Thoracic aorta (tissue), 2 donors: ENCODE measurements around the gene E2F6. TPM values are rescaled to one million over a fixed set of nuclear protein-coding genes. Genes with fewer than 3 reads are reported as not detected.

ENCODE experiments used
- ATAC-seq: fragments of 150-250 bp; one replicate; pipeline ENCODE4 v1.8.0; 2017; ENCODE audit warnings: low read depth; ENCODE audit not compliant: insufficient number of reproducible peaks, low FRiP score
- DNase-seq: peaks from one replicate; pipeline ENCODE4 v3.0.0-alpha.2; 2020; ENCODE audit warnings: low spot score
- H3K27ac ChIP-seq, 2 donors: fragments of 200-600 bp; sonication (generic); 1 replicate in 1 of 2; 2 replicates in 1 of 2; pipeline ENCODE4 v1.5.1; 2016; ENCODE audit warnings: mild to moderate bottlenecking in 2 of 2, moderate library complexity in 2 of 2
- H3K27me3 ChIP-seq: fragments of 200-600 bp; sonication (generic); replicated peaks from 2 replicates; pipeline ENCODE4 v1.6.0; 2016; ENCODE audit warnings: mild to moderate bottlenecking; ENCODE audit not compliant: insufficient read depth
- H3K36me3 ChIP-seq: fragments of 200-600 bp; sonication (generic); one replicate; pipeline ENCODE4 v1.5.1; 2016
- H3K4me1 ChIP-seq, 2 donors: fragments of 200-600 bp; sonication (generic); 1 replicate in 1 of 2; 2 replicates in 1 of 2; pipeline versions ENCODE4 v1.5.1 to v1.6.0; 2016; ENCODE audit warnings: low read depth in 2 of 2, mild to moderate bottlenecking in 1 of 2; ENCODE audit not compliant: control insufficient read depth in 1 of 2
- H3K4me3 ChIP-seq: fragments of 200-600 bp; sonication (generic); 2 replicates; pipeline ENCODE4 v1.5.1; 2016; ENCODE audit warnings: mild to moderate bottlenecking
- H3K9me3 ChIP-seq: fragments of 200-600 bp; sonication (generic); 2 replicates; pipeline ENCODE4 v1.5.1; 2016
- total RNA-seq, 2 donors: library from RNA; depleted of rRNA; stranded (reverse); fragments of >200 nt; gene quantifications; one replicate each; pipeline versions ENCODE4 v1.1.0 to v1.2.3, GENCODE V29; 2016
- TF ChIP-seq, protein P1 (sequence below): fragments of 200-600 bp; sonication (generic); IDR thresholded peaks from one replicate; pipeline ENCODE4 v1.5.1; 2019; ENCODE audit warnings: antibody characterized with exemption

E2F6 gene
- total RNA-seq, 2 donors from 2014 or later: 4.2 to 16.6 TPM

DNA sequence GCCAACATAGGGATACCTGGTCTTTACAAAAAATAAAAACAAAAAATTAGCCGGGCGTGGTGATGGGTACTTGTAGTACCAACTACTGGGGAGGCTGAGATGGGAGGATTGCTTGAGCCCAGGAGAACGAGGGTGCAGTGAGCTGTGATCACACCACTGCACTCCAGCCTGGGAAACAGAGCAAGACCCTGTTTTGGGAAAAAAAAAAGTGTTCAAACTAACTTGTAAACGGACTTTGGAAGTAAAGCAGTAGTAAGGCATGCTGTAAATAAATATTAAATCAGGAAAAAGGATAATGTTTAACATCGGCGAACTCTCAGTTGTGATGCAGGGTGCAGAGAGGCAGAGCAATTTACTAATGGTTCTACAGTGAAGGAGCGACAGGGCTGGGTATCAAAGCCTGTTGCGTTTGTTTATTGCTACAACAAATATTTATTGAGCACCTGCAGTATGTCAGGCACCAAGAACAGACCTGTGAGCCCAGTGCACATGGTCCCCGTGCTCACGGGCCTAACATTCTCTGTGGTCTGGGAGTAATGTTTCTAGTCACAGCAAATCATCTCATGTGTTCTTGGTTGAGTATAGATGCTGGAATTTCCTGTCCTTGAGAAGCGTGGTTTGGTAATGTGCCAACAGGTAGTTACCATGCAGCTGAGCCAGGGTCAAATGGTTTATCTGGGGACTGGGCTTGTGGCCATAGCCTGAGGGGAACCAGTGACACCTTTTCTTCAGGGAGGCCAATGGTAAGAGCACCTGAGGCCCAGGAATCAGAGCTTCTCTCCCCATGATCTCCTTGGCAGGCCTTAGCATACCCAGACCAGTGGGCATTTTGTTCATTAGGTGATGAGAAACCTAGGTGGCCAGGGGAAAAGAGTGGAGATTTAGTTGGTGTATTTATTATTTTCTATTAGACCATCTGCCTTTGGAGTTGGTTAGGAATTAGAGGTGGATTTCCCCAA is 40.0 kb upstream of the E2F6 start:
- no peaks in the 10 kb centered on the region for H3K27me3 ChIP-seq
- ATAC-seq: no peak
- no peak for DNase-seq
- H3K9me3 ChIP-seq: no peaks in the 10 kb centered on the region
- H3K4me1 ChIP-seq: no peaks in the 10 kb centered on the region
- TF ChIP-seq, protein P1, sequence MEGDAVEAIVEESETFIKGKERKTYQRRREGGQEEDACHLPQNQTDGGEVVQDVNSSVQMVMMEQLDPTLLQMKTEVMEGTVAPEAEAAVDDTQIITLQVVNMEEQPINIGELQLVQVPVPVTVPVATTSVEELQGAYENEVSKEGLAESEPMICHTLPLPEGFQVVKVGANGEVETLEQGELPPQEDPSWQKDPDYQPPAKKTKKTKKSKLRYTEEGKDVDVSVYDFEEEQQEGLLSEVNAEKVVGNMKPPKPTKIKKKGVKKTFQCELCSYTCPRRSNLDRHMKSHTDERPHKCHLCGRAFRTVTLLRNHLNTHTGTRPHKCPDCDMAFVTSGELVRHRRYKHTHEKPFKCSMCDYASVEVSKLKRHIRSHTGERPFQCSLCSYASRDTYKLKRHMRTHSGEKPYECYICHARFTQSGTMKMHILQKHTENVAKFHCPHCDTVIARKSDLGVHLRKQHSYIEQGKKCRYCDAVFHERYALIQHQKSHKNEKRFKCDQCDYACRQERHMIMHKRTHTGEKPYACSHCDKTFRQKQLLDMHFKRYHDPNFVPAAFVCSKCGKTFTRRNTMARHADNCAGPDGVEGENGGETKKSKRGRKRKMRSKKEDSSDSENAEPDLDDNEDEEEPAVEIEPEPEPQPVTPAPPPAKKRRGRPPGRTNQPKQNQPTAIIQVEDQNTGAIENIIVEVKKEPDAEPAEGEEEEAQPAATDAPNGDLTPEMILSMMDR: no peak
- H3K27ac ChIP-seq: no peak overlapping the region
- no peaks in the 10 kb centered on the region for H3K36me3 ChIP-seq
- H3K4me3 ChIP-seq: no peak overlapping the region

DNA sequence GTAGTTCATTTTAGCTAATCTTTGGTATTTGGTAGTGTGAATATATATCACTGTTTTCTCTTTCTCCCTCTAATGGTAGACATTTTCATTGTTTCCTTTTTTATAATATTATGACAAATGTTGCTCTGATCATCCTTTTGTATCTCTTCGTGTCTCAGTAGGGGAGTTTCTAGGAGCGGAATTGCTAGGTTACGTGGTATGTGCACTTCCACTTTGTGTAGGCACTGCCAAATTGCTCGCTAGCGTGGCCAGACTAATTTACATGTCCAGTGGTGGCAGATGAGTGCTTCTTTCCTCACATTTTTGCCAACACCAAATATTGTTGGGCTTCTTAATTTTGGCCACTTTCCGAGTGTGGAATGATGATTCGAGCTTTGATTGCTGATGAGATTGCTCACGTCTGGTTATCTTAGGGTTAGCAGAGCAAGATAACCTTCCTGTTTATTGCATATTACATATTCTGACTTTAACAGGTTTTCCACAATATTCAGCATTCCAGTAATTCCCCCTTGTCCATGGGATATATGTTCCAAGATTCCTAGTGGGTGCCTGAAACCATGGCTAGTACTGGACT is 37.5 kb upstream of the E2F6 start:
- no peak overlapping the region for H3K27ac ChIP-seq
- ATAC-seq: no peak
- H3K4me3 ChIP-seq: no peak overlapping the region
- H3K9me3 ChIP-seq: no peaks in the 10 kb centered on the region
- DNase-seq: no peak
- no peaks in the 10 kb centered on the region for H3K36me3 ChIP-seq
- H3K4me1 ChIP-seq: no peaks in the 10 kb centered on the region
- TF ChIP-seq, protein P1: no peak
- no peaks in the 10 kb centered on the region for H3K27me3 ChIP-seq

DNA sequence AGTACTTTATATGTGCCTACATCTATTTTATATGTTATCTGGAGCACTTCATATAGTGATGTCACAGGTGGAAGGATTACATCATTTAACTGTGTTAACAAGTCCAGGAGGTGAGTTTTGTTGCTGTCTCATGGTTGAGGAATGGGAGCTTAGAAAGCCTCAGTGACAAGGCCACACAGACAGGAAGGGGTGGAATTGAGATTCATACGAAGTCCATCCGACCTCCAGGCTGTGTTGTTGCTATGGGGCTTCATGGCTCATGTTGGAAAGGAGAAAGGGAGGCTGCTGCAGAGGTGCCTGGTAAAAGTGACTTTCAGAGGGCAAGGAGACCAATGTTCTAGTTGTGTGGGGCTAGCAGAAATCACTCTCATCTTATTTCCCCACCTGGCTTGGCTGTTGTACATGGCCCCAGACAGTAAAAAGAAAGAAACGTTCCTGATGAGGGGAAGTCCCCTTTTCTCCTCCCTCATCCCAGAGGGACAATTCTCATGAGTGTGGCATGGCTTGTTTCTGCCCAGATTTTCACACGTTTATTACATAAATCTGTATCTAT is 36.9 kb upstream of the E2F6 start:
- no peak overlapping the region for H3K27ac ChIP-seq
- ATAC-seq (no peak), DNase-seq (no peak)

DNA sequence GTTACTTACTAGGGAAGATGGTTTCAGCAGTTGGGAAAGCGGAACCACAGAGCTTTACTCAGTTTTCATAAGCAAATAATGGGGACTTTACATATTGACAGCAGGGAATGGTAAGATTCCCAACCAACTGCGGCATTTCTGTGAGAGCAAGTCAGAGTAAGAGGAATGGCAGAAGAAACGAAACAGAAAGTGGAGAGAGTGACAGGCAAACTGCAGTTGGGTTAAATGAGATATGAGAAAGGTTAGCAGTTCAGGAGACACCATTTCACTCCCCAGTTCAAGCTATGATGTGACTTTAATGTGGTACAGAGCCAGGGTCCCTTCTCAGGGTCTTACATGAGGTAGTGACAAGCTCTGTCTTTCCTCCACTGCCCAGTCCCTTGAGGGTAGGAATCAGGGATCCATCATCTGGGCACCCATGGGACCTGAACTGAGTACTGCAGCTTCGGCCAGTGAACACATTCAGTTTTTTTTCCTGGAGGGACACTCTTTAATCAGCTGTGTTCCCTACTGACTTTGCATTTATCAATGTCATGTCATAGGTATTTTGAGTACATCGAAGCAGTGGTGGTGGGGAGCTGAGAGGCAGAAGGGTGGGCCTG is 34.8 kb upstream of the E2F6 start:
- TF ChIP-seq, protein P1: no peak
- Histone ChIP-seq H3K27ac (no peak overlapping the region), H3K36me3 (no peaks in the 10 kb centered on the region), H3K9me3 (no peaks in the 10 kb centered on the region), H3K4me3 (no peak overlapping the region), H3K4me1 (no peaks in the 10 kb centered on the region), H3K27me3 (no peaks in the 10 kb centered on the region)
- ATAC-seq: no peak
- no peak for DNase-seq

More for the DNA sequence above, 36.9 kb upstream of the E2F6 start:
- Histone ChIP-seq H3K4me3 (no peak overlapping the region), H3K9me3 (no peaks in the 10 kb centered on the region), H3K36me3 (no peaks in the 10 kb centered on the region), H3K4me1 (no peaks in the 10 kb centered on the region), H3K27me3 (no peaks in the 10 kb centered on the region)
- TF ChIP-seq, protein P1: no peak
